NB4 (cell line): ENCODE data around the gene MAPK6.

Source experiments
- POLR2A ChIP-seq: IDR thresholded peaks from 2 replicates; pipeline ENCODE4 v1.6.1; 2011; ENCODE audit warnings: mild to moderate bottlenecking; ENCODE audit not compliant: insufficient read length; ENCODE audit errors: extremely low read depth
- TF ChIP-seq, protein P1 (sequence below): IDR thresholded peaks from one replicate; pipeline ENCODE4 v1.5.1; 2012; ENCODE audit warnings: low read depth, low read length
- TF ChIP-seq, protein P2 (sequence below): IDR thresholded peaks from 2 replicates; pipeline ENCODE4 v1.6.1; 2011; ENCODE audit warnings: low read depth, low read length

DNA sequence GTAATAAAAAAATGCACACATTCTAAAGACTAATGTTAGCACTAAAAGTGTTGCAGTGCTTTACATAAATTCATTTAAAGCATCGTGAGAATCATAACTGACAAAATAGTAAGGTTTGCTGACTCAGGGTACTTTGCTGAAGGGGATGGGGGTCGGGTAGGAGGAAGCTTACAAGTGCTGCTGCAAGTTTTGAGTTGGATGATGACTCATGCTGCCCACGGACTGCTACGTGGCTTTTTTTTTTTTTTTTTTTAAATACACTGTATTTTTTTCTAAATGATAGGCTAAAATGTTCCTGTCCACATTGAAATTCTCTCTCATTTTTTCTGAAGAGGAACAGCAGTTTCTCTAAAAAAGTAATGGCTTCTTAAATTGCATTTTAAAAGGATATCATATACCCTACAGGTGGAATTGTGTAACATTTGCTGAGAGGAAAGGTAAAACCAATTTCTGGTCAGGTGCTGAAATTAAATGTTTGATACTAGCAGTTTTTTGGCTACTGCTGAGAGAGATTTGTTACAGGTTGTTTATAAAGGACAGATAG is 2.2 kb downstream of the MAPK6 start:
- TF ChIP-seq, protein P1, sequence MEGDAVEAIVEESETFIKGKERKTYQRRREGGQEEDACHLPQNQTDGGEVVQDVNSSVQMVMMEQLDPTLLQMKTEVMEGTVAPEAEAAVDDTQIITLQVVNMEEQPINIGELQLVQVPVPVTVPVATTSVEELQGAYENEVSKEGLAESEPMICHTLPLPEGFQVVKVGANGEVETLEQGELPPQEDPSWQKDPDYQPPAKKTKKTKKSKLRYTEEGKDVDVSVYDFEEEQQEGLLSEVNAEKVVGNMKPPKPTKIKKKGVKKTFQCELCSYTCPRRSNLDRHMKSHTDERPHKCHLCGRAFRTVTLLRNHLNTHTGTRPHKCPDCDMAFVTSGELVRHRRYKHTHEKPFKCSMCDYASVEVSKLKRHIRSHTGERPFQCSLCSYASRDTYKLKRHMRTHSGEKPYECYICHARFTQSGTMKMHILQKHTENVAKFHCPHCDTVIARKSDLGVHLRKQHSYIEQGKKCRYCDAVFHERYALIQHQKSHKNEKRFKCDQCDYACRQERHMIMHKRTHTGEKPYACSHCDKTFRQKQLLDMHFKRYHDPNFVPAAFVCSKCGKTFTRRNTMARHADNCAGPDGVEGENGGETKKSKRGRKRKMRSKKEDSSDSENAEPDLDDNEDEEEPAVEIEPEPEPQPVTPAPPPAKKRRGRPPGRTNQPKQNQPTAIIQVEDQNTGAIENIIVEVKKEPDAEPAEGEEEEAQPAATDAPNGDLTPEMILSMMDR, result no peak
- TF ChIP-seq POLR2A, result no peak
- TF ChIP-seq, protein P2, sequence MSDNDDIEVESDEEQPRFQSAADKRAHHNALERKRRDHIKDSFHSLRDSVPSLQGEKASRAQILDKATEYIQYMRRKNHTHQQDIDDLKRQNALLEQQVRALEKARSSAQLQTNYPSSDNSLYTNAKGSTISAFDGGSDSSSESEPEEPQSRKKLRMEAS, result no peak; the same call in 1 of the 2 replicates
